ENCODE measurements around the gene EIF3B. TPM values are rescaled to one million over a fixed set of nuclear protein-coding genes. Genes with fewer than 3 reads are reported as not detected.

The EIF3B gene
- total RNA-seq, 1 experiment from 2014 or later = 364 TPM

GRCh38 chr7:2307690-2308107 is 46.9 kb upstream of the EIF3B start:
- ChIA-PET CTCF (no interaction called here), POLR2A (ENCODE audit: low non-redundant PET) (no interaction called here)
- H3K36me3 ChIP-seq (ENCODE audit: insufficient read depth, low read length, poor library complexity, severe bottlenecking) = no peaks in the 10 kb centered on the region
- H3K9me3 ChIP-seq (ENCODE audit: low read depth, low read length, poor library complexity, severe bottlenecking) = no peaks in the 10 kb centered on the region
- H3K4me1 ChIP-seq (ENCODE audit: insufficient read depth, low read length, poor library complexity, severe bottlenecking) = no peaks in the 10 kb centered on the region
- H3K27me3 ChIP-seq (replicated peaks; ENCODE audit: insufficient read depth, low read depth, low read length, poor library complexity) = no peaks in the 10 kb centered on the region
- BruUV-seq (replicated peaks) = no TSS peak
- H3K4me3 ChIP-seq (ENCODE audit: low read depth, low read length, poor library complexity, severe bottlenecking) = no peak overlapping the region
- no peak for DNase-seq (ENCODE audit: low spot score)
- TF ChIP-seq EZH2 (IDR thresholded peaks at IDR 0.05; ENCODE audit: borderline replicate concordance, low read depth, low read length, poor library complexity, severe bottlenecking) (no peak), CTCF (conservative IDR thresholded peaks at IDR 0.05; ENCODE audit: low read depth, low read length) (no peak)
- intact Hi-C loops (cut with micrococcal nuclease; ENCODE audit: unreplicated experiment) = no loop called here
- no peak overlapping the region for H3K27ac ChIP-seq (ENCODE audit: low read depth, low read length, poor library complexity, severe bottlenecking)

- ChIA-PET POLR2A (ENCODE audit: low non-redundant PET) (no interaction called here), CTCF (no interaction called here)
- no peak overlapping the region for H3K4me3 ChIP-seq (ENCODE audit: low read depth, low read length, poor library complexity, severe bottlenecking)
- H3K27me3 ChIP-seq (replicated peaks; ENCODE audit: insufficient read depth, low read depth, low read length, poor library complexity) = no peaks in the 10 kb centered on the region
- TF ChIP-seq EZH2 (IDR thresholded peaks at IDR 0.05; ENCODE audit: borderline replicate concordance, low read depth, low read length, poor library complexity, severe bottlenecking) (no peak), CTCF (conservative IDR thresholded peaks at IDR 0.05; ENCODE audit: low read depth, low read length) (no peak)
- BruUV-seq (replicated peaks) = no TSS peak
- no peaks in the 10 kb centered on the region for H3K4me1 ChIP-seq (ENCODE audit: insufficient read depth, low read length, poor library complexity, severe bottlenecking)
- no peaks in the 10 kb centered on the region for H3K9me3 ChIP-seq (ENCODE audit: low read depth, low read length, poor library complexity, severe bottlenecking)
- DNase-seq (ENCODE audit: low spot score) = no peak
- no peaks in the 10 kb centered on the region for H3K36me3 ChIP-seq (ENCODE audit: insufficient read depth, low read length, poor library complexity, severe bottlenecking)
- intact Hi-C loops (cut with micrococcal nuclease; ENCODE audit: unreplicated experiment) = no loop called here
- no peak overlapping the region for H3K27ac ChIP-seq (ENCODE audit: low read depth, low read length, poor library complexity, severe bottlenecking)
Observed at GRCh38 chr7:2309889-2310331, 44.7 kb upstream of the EIF3B start.

GRCh38 chr7:2312267-2312929 is 42.2 kb upstream of the EIF3B start:
- H3K36me3 ChIP-seq (ENCODE audit: insufficient read depth, low read length, poor library complexity, severe bottlenecking) = no peaks in the 10 kb centered on the region
- intact Hi-C loops (cut with micrococcal nuclease; ENCODE audit: unreplicated experiment) = no loop called here
- H3K9me3 ChIP-seq (ENCODE audit: low read depth, low read length, poor library complexity, severe bottlenecking) = no peaks in the 10 kb centered on the region
- H3K4me1 ChIP-seq (ENCODE audit: insufficient read depth, low read length, poor library complexity, severe bottlenecking) = no peaks in the 10 kb centered on the region
- ChIA-PET CTCF (no interaction called here), POLR2A (ENCODE audit: low non-redundant PET) (no interaction called here)
- H3K4me3 ChIP-seq (ENCODE audit: low read depth, low read length, poor library complexity, severe bottlenecking) = no peak overlapping the region
- TF ChIP-seq CTCF (conservative IDR thresholded peaks at IDR 0.05; ENCODE audit: low read depth, low read length) = no peak
- TF ChIP-seq EZH2 (IDR thresholded peaks at IDR 0.05; ENCODE audit: borderline replicate concordance, low read depth, low read length, poor library complexity, severe bottlenecking) = no peak
- no peak overlapping the region for H3K27ac ChIP-seq (ENCODE audit: low read depth, low read length, poor library complexity, severe bottlenecking)
- TSS peak; percentile 59 for BruUV-seq (replicated peaks)
- H3K27me3 ChIP-seq (replicated peaks; ENCODE audit: insufficient read depth, low read depth, low read length, poor library complexity) = no peaks in the 10 kb centered on the region
- no peak for DNase-seq (ENCODE audit: low spot score)
